Naive thymus-derived CD4-positive, alpha-beta T cell (primary cell): ENCODE measurements around the gene ADGRB2. TPM values are rescaled to one million over a fixed set of nuclear protein-coding genes. Genes with fewer than 3 reads are reported as not detected.

Experiments used
- ATAC-seq: fragments of 150-1000 bp; cut with Tn5 transposase; 2 replicates; pipeline ENCODE4 v1.10.0; 2021; ENCODE audit warnings: mild to moderate bottlenecking, moderate library complexity
- CTCF ChIA-PET: fragments of 350-600 bp; sonication (Branson Sonifier 250); formaldehyde crosslinking; loops from one replicate; lab custom pipeline; 2021; ENCODE audit warnings: antibody characterized with exemption; lab: Charles Lee
- POLR2A ChIA-PET: fragments of 350-600 bp; sonication (Branson Sonifier 250); formaldehyde crosslinking; loops from one replicate; lab custom pipeline; 2021; ENCODE audit warnings: antibody characterized with exemption, inconsistent platforms; lab: Charles Lee
- DNase-seq, 9 donors: peaks; one replicate each; pipeline versions ENCODE4 v3.0.0 to v3.0.0-alpha.2; 2020 to 2022; ENCODE audit warnings: mixed read lengths in 1 of 9
- H3K27ac ChIP-seq: one replicate; pipeline ENCODE4 v1.7.0; 2013; ENCODE audit warnings: mild to moderate bottlenecking, low read depth, low read length, moderate library complexity
- H3K27me3 ChIP-seq, 2 donors: one replicate each; pipeline ENCODE4 v1.7.0; 2013; ENCODE audit warnings: low read length in 2 of 2, mild to moderate bottlenecking in 2 of 2, moderate library complexity in 2 of 2; ENCODE audit not compliant: control insufficient read depth in 2 of 2, insufficient read depth in 2 of 2
- H3K36me3 ChIP-seq, 3 experiments: 1 replicate in 2 of 3; 2 replicates in 1 of 3; pipeline ENCODE4 v1.7.0; 2013; ENCODE audit warnings: low read length in 3 of 3, mild to moderate bottlenecking in 3 of 3, moderate library complexity in 1 of 3; ENCODE audit not compliant: insufficient read depth in 3 of 3, control insufficient read depth in 2 of 3
- H3K4me1 ChIP-seq, 2 donors: one replicate each; pipeline ENCODE4 v1.7.0; 2013; ENCODE audit warnings: low read length in 2 of 2, mild to moderate bottlenecking in 2 of 2, moderate library complexity in 1 of 2; ENCODE audit not compliant: control insufficient read depth in 2 of 2, insufficient read depth in 2 of 2
- H3K4me3 ChIP-seq: 2 replicates; pipeline ENCODE4 v1.7.0; 2013; ENCODE audit warnings: mild to moderate bottlenecking, low read length
- H3K9me3 ChIP-seq, 3 experiments: 1 replicate in 2 of 3; 2 replicates in 1 of 3; pipeline ENCODE4 v1.7.0; 2013; ENCODE audit warnings: low read length in 3 of 3; ENCODE audit not compliant: control insufficient read depth in 2 of 3
- H3K27ac Mint-ChIP-seq, 9 donors: one replicate each; pipeline ENCODE4 v1.8.0; 2020 to 2022; ENCODE audit warnings: mixed read lengths in 9 of 9, mild to moderate bottlenecking in 8 of 9, moderate library complexity in 5 of 9, inconsistent platforms in 2 of 9
- H3K27me3 Mint-ChIP-seq, 5 donors: one replicate each; pipeline ENCODE4 v1.8.0; 2021 to 2022; ENCODE audit warnings: mixed read lengths in 5 of 5, mild to moderate bottlenecking in 1 of 5
- H3K36me3 Mint-ChIP-seq, 5 donors: one replicate each; pipeline ENCODE4 v1.8.0; 2020 to 2022; ENCODE audit warnings: mixed read lengths in 5 of 5, mild to moderate bottlenecking in 3 of 5, inconsistent platforms in 1 of 5
- H3K4me1 Mint-ChIP-seq, 7 donors: one replicate each; pipeline ENCODE4 v1.8.0; 2020 to 2022; ENCODE audit warnings: mixed read lengths in 7 of 7, mild to moderate bottlenecking in 3 of 7, inconsistent platforms in 1 of 7
- H3K4me3 Mint-ChIP-seq, 10 donors: one replicate each; pipeline ENCODE4 v1.8.0; 2020 to 2022; ENCODE audit warnings: mild to moderate bottlenecking in 10 of 10, mixed read lengths in 10 of 10, moderate library complexity in 6 of 10, inconsistent platforms in 2 of 10
- H3K9me3 Mint-ChIP-seq, 11 donors: one replicate each; pipeline ENCODE4 v1.8.0; 2020 to 2022; ENCODE audit warnings: mixed read lengths in 11 of 11, mild to moderate bottlenecking in 4 of 11, inconsistent platforms in 1 of 11, moderate library complexity in 1 of 11
- intact Hi-C, 2 donors: fragments of 100-400 bp; cut with micrococcal nuclease; formaldehyde crosslinking; loops; one replicate each; pipeline ENCODE4 v1.15.1; 2023
- polyA plus RNA-seq, 2 donors: library from polyadenylated mRNA; unstranded; fragments of 300-500 nt; fragmentation: Illumina TruSeq; gene quantifications; one replicate each; pipeline ENCODE4 v1.2.3, GENCODE V29; 2021
- total RNA-seq, 6 experiments: library from RNA in 5 of 6; stranded (reverse) in 5 of 6; gene quantifications; 1 replicate in 5 of 6; 2 replicates in 1 of 6; pipeline ENCODE4 v1.2.3 and lab custom pipeline; 2021 to 2026

ADGRB2 gene
- total and polyA plus RNA-seq, 7 experiments from 2014 or later: 0.11 to 4.3 (median 0.43) TPM; not detected in 2

DNA sequence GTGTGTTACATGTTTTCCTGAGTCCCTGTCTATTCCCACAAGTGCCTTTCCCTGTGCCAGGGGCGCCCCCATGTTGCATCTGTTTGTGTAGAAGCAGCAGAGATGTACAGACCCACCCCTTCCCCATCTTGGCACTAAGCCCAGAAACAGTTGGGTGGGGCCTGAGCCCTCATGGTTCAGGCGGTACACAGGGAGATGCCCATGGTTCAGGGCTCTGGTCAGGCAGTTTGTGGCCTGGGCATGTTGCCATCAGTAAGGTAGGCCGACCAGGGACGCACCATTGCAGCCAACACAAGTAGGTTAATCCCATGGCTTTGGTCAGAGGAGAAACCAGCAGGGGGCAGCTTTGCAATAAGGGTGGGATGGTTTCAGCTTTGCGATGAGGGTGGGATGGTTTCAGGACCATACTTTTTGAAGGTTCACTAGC lies 914 bp upstream of the ADGRB2 start:
- POLR2A ChIA-PET: interaction anchor here (2.2 kb wide), 1 partner anchor 24 kb away, joined by 6 read pairs; no protein-coding TSS in a partner anchor
- intact Hi-C loops: loop anchor here (1.0 to 10.0 kb wide), 3 partner anchors 24 to 630 kb away; partner anchors contain the start of gene BSDC1 (in 1 of the 2)
- H3K9me3 ChIP-seq: no peaks in the 10 kb centered on the region
- Mint-ChIP-seq H3K27me3 (peaks cover 0 to 72% (median 4%) of the 10 kb centered on the region in 5 donors), H3K4me3 (peak overlapping the region in 8 of 10 donors; percentile 37 to 88 (median 80)), H3K9me3 (peaks cover 0 to 2% (median 0%) of the 10 kb centered on the region in 11 donors), H3K36me3 (peaks cover 0 to 2% (median 0%) of the 10 kb centered on the region in 5 donors), H3K4me1 (peaks cover 6 to 45% (median 37%) of the 10 kb centered on the region in 7 donors), H3K27ac (peak overlapping the region in 1 of 9 donors; percentile 51)
- ATAC-seq (no peak), DNase-seq (no peak)
- H3K27ac ChIP-seq: no peak overlapping the region
- H3K4me1 ChIP-seq: peaks cover 23 to 32% of the 10 kb centered on the region in 2 donors
- H3K4me3 ChIP-seq: no peak overlapping the region
- CTCF ChIA-PET: interaction anchor here (5.4 kb wide), 1 partner anchor 25 kb away, joined by 35 read pairs; no protein-coding TSS in a partner anchor
- H3K36me3 ChIP-seq: no peaks in the 10 kb centered on the region
- H3K27me3 ChIP-seq: no peaks in the 10 kb centered on the region

- DNase-seq: peak in 1 of 9 donors; percentile 14
Observed at GRCh38 chr1:31763671-31764311, 349 bp downstream of the ADGRB2 start.

GRCh38 chr1:31762726-31763670 lies 1.1 kb downstream of the ADGRB2 start:
- H3K4me3 Mint-ChIP-seq: peak overlapping the region; percentile 71 to 89 (median 82)
- no peaks in the 10 kb centered on the region for H3K27me3 ChIP-seq
- peaks cover 6 to 32% (median 26%) of the 10 kb centered on the region in 7 donors for H3K4me1 Mint-ChIP-seq
- intact Hi-C loops: loop anchor here (1.0 to 10.0 kb wide), 6 partner anchors 26 to 632 kb away; partner anchors contain the start of genes BSDC1 (in 1 of the 2), KHDRBS1 (in 1 of the 2) and PTP4A2 (in 1 of the 2)
- peaks cover 0 to 2% (median 0%) of the 10 kb centered on the region in 5 donors for H3K36me3 Mint-ChIP-seq
- POLR2A ChIA-PET: interaction anchor here (0.6 to 1.2 kb wide), 4 partner anchors 8 to 201 kb away, joined by 3 to 4 read pairs (median 3); no protein-coding TSS in a partner anchor
- H3K27ac ChIP-seq: no peak overlapping the region
- H3K27me3 Mint-ChIP-seq: peaks cover 0 to 79% (median 4%) of the 10 kb centered on the region in 5 donors
- peak; percentile 64 for ATAC-seq
- DNase-seq: peak; percentile 51 to 81 (median 67)
- CTCF ChIA-PET: interaction anchor here (0.6 to 5.4 kb wide), 5 partner anchors 14 to 255 kb away, joined by 3 to 35 read pairs (median 4); no protein-coding TSS in a partner anchor
- peaks cover 23 to 32% of the 10 kb centered on the region in 2 donors for H3K4me1 ChIP-seq
- peaks cover 0 to 2% (median 0%) of the 10 kb centered on the region in 11 donors for H3K9me3 Mint-ChIP-seq
- H3K27ac Mint-ChIP-seq: no peak overlapping the region
- H3K4me3 ChIP-seq: peak overlapping the region; percentile 48
- H3K36me3 ChIP-seq: no peaks in the 10 kb centered on the region
- H3K9me3 ChIP-seq: no peaks in the 10 kb centered on the region

More at GRCh38 chr1:31763671-31764311, 349 bp downstream of the ADGRB2 start:
- peak overlapping the region; percentile 71 to 89 (median 82) for H3K4me3 Mint-ChIP-seq
- H3K4me1 ChIP-seq: peaks cover 23 to 32% of the 10 kb centered on the region in 2 donors
- intact Hi-C loops: loop anchor here in 1 of 2 donors (1.0 to 10.0 kb wide), 5 partner anchors 9 to 631 kb away; partner anchors contain the start of genes BSDC1, KHDRBS1 and PTP4A2
- H3K27ac ChIP-seq: no peak overlapping the region
- peaks cover 6 to 33% (median 27%) of the 10 kb centered on the region in 7 donors for H3K4me1 Mint-ChIP-seq
- peaks cover 0 to 82% (median 4%) of the 10 kb centered on the region in 5 donors for H3K27me3 Mint-ChIP-seq
- ChIA-PET CTCF (interaction anchor here (5.4 kb wide), 1 partner anchor 26 kb away, joined by 35 read pairs; no protein-coding TSS in a partner anchor), POLR2A (interaction anchor here (0.8 to 2.2 kb wide), 3 partner anchors 9 to 26 kb away, joined by 3 to 6 read pairs (median 4); no protein-coding TSS in a partner anchor)
- ATAC-seq: peak; percentile 12
- peak overlapping the region; percentile 48 for H3K4me3 ChIP-seq
- H3K36me3 Mint-ChIP-seq: peaks cover 0 to 2% (median 0%) of the 10 kb centered on the region in 5 donors
- no peaks in the 10 kb centered on the region for H3K27me3 ChIP-seq
- H3K9me3 ChIP-seq: no peaks in the 10 kb centered on the region
- H3K9me3 Mint-ChIP-seq: peaks cover 0 to 2% (median 0%) of the 10 kb centered on the region in 11 donors
- H3K36me3 ChIP-seq: no peaks in the 10 kb centered on the region
- no peak overlapping the region for H3K27ac Mint-ChIP-seq

DNA sequence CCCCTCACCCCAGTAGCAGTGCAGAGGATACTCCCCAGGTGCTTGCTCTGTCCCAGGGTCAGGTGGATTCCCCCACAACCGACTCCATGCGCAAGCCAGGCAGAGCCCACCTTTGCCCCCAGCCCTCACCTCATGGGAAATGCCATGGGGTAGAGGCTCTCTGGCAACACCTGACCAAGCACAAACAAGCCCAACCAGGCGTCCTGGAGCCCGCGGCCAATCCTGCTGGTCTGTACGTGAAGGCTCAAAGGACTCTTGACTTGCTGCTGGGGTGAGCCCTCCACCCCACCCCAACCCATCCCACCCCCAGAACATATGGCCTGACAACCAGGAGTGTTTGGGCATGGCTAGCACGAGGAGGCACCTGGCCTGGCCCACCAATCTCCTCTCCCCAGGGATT lies 1.8 kb downstream of the ADGRB2 start:
- peaks cover 0 to 2% (median 0%) of the 10 kb centered on the region in 5 donors for H3K36me3 Mint-ChIP-seq
- peaks cover 0 to 76% (median 4%) of the 10 kb centered on the region in 5 donors for H3K27me3 Mint-ChIP-seq
- DNase-seq: no peak
- CTCF ChIA-PET: interaction anchor here (0.6 to 5.4 kb wide), 3 partner anchors 27 to 304 kb away, joined by 3 to 35 read pairs (median 4); no protein-coding TSS in a partner anchor
- intact Hi-C loops: loop anchor here (1.0 to 10.0 kb wide), 5 partner anchors 175 to 632 kb away; partner anchors contain the start of genes BSDC1 (in 1 of the 2), KHDRBS1 (in 1 of the 2) and PTP4A2 (in 1 of the 2)
- POLR2A ChIA-PET: interaction anchor here (0.9 kb wide), 1 partner anchor 202 kb away, joined by 3 read pairs; no protein-coding TSS in a partner anchor
- Histone ChIP-seq H3K27ac (no peak overlapping the region), H3K9me3 (no peaks in the 10 kb centered on the region), H3K36me3 (no peaks in the 10 kb centered on the region), H3K27me3 (no peaks in the 10 kb centered on the region), H3K4me1 (peaks cover 23 to 32% of the 10 kb centered on the region in 2 donors), H3K4me3 (no peak overlapping the region)
- peaks cover 6 to 32% (median 26%) of the 10 kb centered on the region in 7 donors for H3K4me1 Mint-ChIP-seq
- H3K9me3 Mint-ChIP-seq: peaks cover 0 to 2% (median 0%) of the 10 kb centered on the region in 11 donors
- peak overlapping the region in 1 of 9 donors; percentile 19 for H3K27ac Mint-ChIP-seq
- ATAC-seq: no peak
- H3K4me3 Mint-ChIP-seq: peak overlapping the region; percentile 12 to 89 (median 64)

GRCh38 chr1:31761883-31762282 lies 2.3 kb downstream of the ADGRB2 start:
- H3K27me3 Mint-ChIP-seq: peaks cover 0 to 74% (median 4%) of the 10 kb centered on the region in 5 donors
- H3K27ac Mint-ChIP-seq: peak overlapping the region in 2 of 9 donors; percentile 19 to 32
- intact Hi-C loops: loop anchor here (1.0 to 10.0 kb wide), 5 partner anchors 175 to 633 kb away; partner anchors contain the start of genes BSDC1 (in 1 of the 2), KHDRBS1 (in 1 of the 2) and PTP4A2 (in 1 of the 2)
- Histone ChIP-seq H3K4me3 (no peak overlapping the region), H3K36me3 (no peaks in the 10 kb centered on the region), H3K9me3 (no peaks in the 10 kb centered on the region), H3K27me3 (no peaks in the 10 kb centered on the region), H3K4me1 (peaks cover 23 to 32% of the 10 kb centered on the region in 2 donors), H3K27ac (no peak overlapping the region)
- H3K36me3 Mint-ChIP-seq: peaks cover 0 to 2% (median 0%) of the 10 kb centered on the region in 5 donors
- H3K4me3 Mint-ChIP-seq: peak overlapping the region; percentile 29 to 89 (median 69)
- H3K4me1 Mint-ChIP-seq: peaks cover 6 to 32% (median 26%) of the 10 kb centered on the region in 7 donors
- DNase-seq (no peak), ATAC-seq (no peak)
- POLR2A ChIA-PET: interaction anchor here (1.3 kb wide), 1 partner anchor 65 kb away, joined by 3 read pairs; no protein-coding TSS in a partner anchor
- peaks cover 0 to 2% (median 0%) of the 10 kb centered on the region in 11 donors for H3K9me3 Mint-ChIP-seq
- CTCF ChIA-PET: interaction anchor here (0.6 to 5.4 kb wide), 3 partner anchors 28 to 304 kb away, joined by 3 to 35 read pairs (median 3); no protein-coding TSS in a partner anchor
